Measurements from ENCODE around the gene M1AP. TPM values are rescaled to one million over a fixed set of nuclear protein-coding genes. Genes with fewer than 3 reads are reported as not detected.

M1AP gene
- total RNA-seq, 4 donors from 2014 or later, result 0.81 to 2.6 (median 1.8) TPM

DNA sequence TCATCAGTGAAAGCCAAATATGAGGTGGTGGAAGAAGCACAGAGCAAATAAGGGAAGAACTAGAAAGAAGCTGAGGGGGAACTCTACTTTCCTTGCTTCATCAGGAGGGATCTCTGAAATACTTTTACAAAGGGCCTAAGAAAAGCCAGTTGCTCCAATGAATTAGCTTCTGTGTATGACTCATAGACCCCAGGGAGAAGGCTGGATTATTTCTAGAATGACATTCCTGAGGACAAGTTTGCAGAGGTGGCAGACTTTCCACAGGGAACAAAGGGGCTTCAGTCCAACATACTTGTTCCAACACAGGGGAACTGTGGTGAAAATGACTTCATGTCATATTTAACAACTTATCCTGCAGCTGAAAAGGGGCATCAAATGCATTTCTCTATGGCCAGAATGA lies 64.6 kb downstream of the M1AP start:
- H3K4me3 ChIP-seq (replicated peaks in 1 of 3), result no peak overlapping the region
- no peak overlapping the region for H3K27ac ChIP-seq
- no peaks in the 10 kb centered on the region for H3K9me3 ChIP-seq
- H3K36me3 ChIP-seq, result no peaks in the 10 kb centered on the region
- intact Hi-C loops (cut with DNase I), result loop anchor here (10.0 kb wide), 1 partner anchor 59 kb away; the partner anchor contains the start of genes AUP1, DQX1 and HTRA2
- no peaks in the 10 kb centered on the region for H3K27me3 ChIP-seq
- H3K4me1 ChIP-seq, result peaks cover 0 to 4% of the 10 kb centered on the region in 2 donors
- TF ChIP-seq POLR2A (IDR thresholded peaks at IDR 0.05), result no peak
- TF ChIP-seq, protein P1, sequence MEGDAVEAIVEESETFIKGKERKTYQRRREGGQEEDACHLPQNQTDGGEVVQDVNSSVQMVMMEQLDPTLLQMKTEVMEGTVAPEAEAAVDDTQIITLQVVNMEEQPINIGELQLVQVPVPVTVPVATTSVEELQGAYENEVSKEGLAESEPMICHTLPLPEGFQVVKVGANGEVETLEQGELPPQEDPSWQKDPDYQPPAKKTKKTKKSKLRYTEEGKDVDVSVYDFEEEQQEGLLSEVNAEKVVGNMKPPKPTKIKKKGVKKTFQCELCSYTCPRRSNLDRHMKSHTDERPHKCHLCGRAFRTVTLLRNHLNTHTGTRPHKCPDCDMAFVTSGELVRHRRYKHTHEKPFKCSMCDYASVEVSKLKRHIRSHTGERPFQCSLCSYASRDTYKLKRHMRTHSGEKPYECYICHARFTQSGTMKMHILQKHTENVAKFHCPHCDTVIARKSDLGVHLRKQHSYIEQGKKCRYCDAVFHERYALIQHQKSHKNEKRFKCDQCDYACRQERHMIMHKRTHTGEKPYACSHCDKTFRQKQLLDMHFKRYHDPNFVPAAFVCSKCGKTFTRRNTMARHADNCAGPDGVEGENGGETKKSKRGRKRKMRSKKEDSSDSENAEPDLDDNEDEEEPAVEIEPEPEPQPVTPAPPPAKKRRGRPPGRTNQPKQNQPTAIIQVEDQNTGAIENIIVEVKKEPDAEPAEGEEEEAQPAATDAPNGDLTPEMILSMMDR (IDR thresholded peaks at IDR 0.05), result no peak
- no peak for DNase-seq

DNA sequence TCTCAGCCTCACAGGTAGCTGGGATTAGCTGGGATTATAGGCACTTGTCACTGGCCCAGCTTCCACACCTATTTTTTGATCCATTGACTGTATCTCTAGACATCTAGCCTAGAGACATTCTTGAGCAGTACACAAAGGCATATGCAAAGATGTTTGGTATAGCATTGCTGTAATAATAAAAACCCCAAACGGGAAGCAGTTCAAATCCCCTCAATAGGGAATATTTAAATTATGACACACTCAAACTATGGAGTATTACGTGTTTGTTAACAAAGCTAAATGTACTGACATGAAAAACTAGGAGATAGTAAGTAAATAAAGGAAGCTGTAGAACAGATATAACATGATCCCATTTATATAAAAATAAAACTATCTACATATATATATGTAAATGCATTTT lies 65.9 kb downstream of the M1AP start:
- intact Hi-C loops (cut with DNase I), result loop anchor here (10.0 kb wide), 1 partner anchor 57 kb away; the partner anchor contains the start of genes AUP1, DQX1 and HTRA2
- no peak overlapping the region for H3K27ac ChIP-seq
- WGBS, 2 donors, result 82% methylated on average over 2 of the region's 2 CpGs

DNA sequence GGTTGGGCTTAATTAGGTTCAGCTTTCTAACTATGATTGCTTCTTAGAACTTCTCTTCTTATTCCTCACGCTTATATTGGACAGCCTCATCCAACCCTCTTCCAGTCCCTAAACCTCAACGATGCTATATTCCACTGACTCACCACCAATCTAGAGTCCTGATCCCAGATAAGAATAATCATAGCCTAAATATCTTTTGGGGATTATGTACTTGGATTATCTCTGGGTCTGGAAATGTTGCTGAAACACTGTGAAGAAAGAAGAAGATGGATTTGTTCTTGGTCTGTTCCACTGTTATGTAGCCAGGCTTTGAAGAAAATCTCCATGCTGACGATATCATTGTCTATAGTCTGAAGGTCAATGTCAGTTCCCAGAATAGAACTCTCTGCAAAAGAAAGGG lies 66.7 kb downstream of the M1AP start:
- no peaks in the 10 kb centered on the region for H3K9me3 ChIP-seq
- 86 to 89% methylated on average over 3 of the region's 3 CpGs for WGBS, 2 donors
- no peak for TF ChIP-seq POLR2A (IDR thresholded peaks at IDR 0.05)
- TF ChIP-seq, protein P1 (IDR thresholded peaks at IDR 0.05), result no peak
- no peaks in the 10 kb centered on the region for H3K36me3 ChIP-seq
- no peak overlapping the region for H3K27ac ChIP-seq
- no peaks in the 10 kb centered on the region for H3K27me3 ChIP-seq
- peaks cover 0 to 4% of the 10 kb centered on the region in 2 donors for H3K4me1 ChIP-seq
- no peak overlapping the region for H3K4me3 ChIP-seq (replicated peaks in 1 of 3)
- DNase-seq, result no peak
- intact Hi-C loops (cut with DNase I), result loop anchor here (10.0 kb wide), 1 partner anchor 57 kb away; the partner anchor contains the start of genes AUP1, DQX1 and HTRA2

More for the DNA sequence above, 65.9 kb downstream of the M1AP start:
- Histone ChIP-seq H3K4me1 (peaks cover 0 to 4% of the 10 kb centered on the region in 2 donors), H3K36me3 (no peaks in the 10 kb centered on the region), H3K27me3 (no peaks in the 10 kb centered on the region), H3K4me3 (replicated peaks in 1 of 3) (no peak overlapping the region), H3K9me3 (no peaks in the 10 kb centered on the region)
- DNase-seq, result no peak
- TF ChIP-seq, protein P1 (IDR thresholded peaks at IDR 0.05), result no peak
- no peak for TF ChIP-seq POLR2A (IDR thresholded peaks at IDR 0.05)

DNA sequence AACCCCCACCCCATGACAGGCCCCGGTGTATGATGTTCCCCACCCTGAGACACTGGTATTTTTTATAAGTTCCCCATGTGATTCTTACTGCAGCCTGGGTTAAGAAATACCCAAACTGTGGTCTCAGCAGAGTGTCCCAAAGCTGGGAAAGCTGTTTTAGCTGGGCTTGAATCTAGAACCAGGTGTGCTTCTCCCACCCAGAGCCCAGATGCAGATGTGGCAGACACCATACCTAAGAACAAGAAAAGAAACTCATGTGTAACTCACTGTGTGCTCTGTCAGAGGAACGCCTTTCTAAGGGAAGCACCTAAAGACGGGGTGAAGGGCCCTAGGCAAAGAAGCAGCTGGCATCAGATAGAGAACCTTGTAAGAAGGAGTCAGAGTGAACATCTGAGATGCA lies 69.7 kb downstream of the M1AP start:
- Histone ChIP-seq H3K4me1 (no peaks in the 10 kb centered on the region), H3K27me3 (no peaks in the 10 kb centered on the region), H3K27ac (no peak overlapping the region), H3K9me3 (no peaks in the 10 kb centered on the region), H3K36me3 (no peaks in the 10 kb centered on the region), H3K4me3 (replicated peaks in 1 of 3) (no peak overlapping the region)
- TF ChIP-seq, protein P1 (IDR thresholded peaks at IDR 0.05), result no peak
- TF ChIP-seq POLR2A (IDR thresholded peaks at IDR 0.05), result no peak
- 94% methylated on average over 3 of the region's 3 CpGs for WGBS, 2 donors
- no peak for DNase-seq
- intact Hi-C loops (cut with DNase I), result no loop called here

DNA sequence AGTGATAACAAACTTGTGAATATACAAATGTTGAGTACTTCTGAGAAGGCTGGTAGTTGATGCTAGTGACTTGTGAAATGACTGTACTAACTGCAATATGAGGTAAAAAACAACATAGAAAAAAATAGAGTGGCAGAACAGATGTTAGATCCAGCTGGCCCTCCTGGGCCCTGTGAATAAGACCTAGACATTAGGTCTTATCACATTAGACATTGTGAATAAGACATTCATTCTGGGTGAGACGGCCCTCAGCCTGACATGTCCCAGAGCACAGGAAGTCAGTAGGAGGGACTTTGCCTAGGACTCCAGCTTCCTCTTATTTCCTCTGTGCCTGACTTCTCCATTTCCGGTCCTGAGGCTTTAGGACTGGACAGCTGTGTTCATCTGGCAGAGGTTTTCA lies 70.7 kb downstream of the M1AP start:
- no peak for TF ChIP-seq POLR2A (IDR thresholded peaks at IDR 0.05)
- Histone ChIP-seq H3K36me3 (no peaks in the 10 kb centered on the region), H3K9me3 (no peaks in the 10 kb centered on the region), H3K27ac (no peak overlapping the region), H3K4me1 (no peaks in the 10 kb centered on the region), H3K27me3 (no peaks in the 10 kb centered on the region), H3K4me3 (replicated peaks in 1 of 3) (no peak overlapping the region)
- DNase-seq, result no peak
- 70 to 77% methylated on average over 2 of the region's 2 CpGs for WGBS, 2 donors
- intact Hi-C loops (cut with DNase I), result no loop called here

DNA sequence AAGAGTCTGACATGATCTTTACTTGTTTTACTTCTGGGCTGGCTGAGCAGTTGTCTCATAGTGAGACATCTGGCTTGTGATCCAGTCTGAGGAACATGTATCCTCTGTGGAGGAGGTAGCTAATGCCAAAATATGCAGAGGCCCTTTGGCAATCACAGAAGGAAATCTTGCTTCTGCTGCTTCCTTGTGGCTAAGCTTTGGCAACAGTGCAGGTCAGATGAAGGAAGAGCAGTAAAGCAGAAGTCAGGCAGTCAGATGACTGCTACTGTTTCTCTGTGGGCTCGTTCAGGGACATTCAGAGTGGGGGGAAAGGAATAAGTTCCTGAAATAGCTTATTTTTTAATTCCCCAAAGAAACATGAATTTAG lies 71.3 kb downstream of the M1AP start:
- Histone ChIP-seq H3K27me3 (no peaks in the 10 kb centered on the region), H3K36me3 (no peaks in the 10 kb centered on the region), H3K4me1 (no peaks in the 10 kb centered on the region), H3K4me3 (replicated peaks in 1 of 3) (no peak overlapping the region), H3K27ac (no peak overlapping the region), H3K9me3 (no peaks in the 10 kb centered on the region)
- no peak for DNase-seq
- intact Hi-C loops (cut with DNase I), result no loop called here
- TF ChIP-seq, protein P1 (IDR thresholded peaks at IDR 0.05), result no peak
- no peak for TF ChIP-seq POLR2A (IDR thresholded peaks at IDR 0.05)
- 42 to 50% methylated on average over 1 of the region's 1 CpG for WGBS, 2 donors

Measured in thyroid gland (tissue), 4 donors.